Loucy (cell line): ENCODE data around the gene CENPT.

Source experiments
- CTCF ChIP-seq: fragments of 200-600 bp; sonication (generic); conservative IDR thresholded peaks from 2 replicates; pipeline ENCODE4 v1.5.1; 2014; ENCODE audit warnings: mild to moderate bottlenecking, antibody characterized with exemption, low read length
- EZH2phosphoT487 ChIP-seq: fragments of 200-600 bp; IDR thresholded peaks from 2 replicates; pipeline ENCODE4 v1.6.1; 2018; ENCODE audit warnings: antibody characterized with exemption, mild to moderate bottlenecking, moderate library complexity, borderline replicate concordance

- TF ChIP-seq CTCF (no peak), EZH2phosphoT487 (no peak)
These were observed 14.4 kb upstream of the CENPT start for GRCh38 chr16:67861877-67862276.
